Medulla oblongata (tissue), 1 donor: ENCODE results near the gene COMMD7.
A peak's percentile ranks its signal among the peaks of the same experiment; 100 is the strongest.
"Not testable (repeated sequence)": the region's sequence is repeated elsewhere in the genome, so short reads cannot be mapped to it uniquely, and the experiment has no call there.

Experiments
- DNase-seq: peaks from one replicate; pipeline ENCODE4 v3.0.0-alpha.2; 2015; ENCODE audit errors: extremely low spot score

COMMD7 gene

GRCh38 chr20:32765230-32765875, 22.1 kb upstream of the COMMD7 start:
- not testable (repeated sequence) for DNase-seq

DNA sequence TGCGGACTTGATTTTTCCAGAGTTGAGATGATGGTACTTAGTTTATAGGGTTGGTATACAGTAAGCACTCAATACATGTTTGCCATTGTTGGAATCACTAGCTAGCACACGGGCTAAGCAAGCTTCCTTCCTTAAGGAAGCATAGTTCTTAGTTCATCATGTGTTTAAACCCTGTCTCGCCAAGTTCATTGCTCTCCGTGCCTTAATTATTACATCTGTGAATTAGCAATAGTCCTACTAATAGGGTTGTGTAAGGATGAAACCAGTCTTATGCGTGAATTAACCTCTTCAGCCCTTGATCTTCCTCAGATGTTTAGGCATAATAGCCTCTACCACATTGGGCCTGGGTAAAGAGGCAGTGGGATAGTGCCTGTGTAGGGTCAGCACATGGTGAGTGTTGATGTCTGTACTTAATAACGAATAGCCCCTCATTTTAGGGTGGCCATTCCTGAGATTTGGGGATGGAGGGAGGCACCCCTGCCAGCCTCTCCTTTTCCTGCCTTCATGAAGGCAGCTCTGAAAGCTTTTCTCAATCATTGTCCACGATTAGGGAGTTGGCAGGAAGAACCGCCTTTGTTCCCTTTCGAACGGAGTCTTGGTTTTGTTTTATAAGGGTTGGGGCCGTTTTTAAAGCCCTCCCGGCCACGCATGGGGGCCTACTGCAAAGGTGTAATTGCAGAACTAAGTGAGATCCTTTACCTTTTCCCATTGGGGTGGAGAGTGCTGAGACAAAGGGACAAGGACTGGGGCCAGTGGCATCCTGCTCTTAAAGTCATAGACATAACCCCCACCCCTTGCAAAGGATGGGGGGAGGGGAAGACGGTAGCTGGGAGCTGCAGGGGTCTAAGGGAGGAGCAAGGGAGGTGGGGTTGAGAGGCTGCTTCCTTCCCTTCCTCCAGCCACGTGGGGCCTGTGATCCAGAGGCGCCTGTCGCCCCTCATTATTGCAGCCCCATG, 21.0 kb upstream of the COMMD7 start:
- DNase-seq = no peak

GRCh38 chr20:32763202-32764004, 20.1 kb upstream of the COMMD7 start:
- DNase-seq = no peak

DNA sequence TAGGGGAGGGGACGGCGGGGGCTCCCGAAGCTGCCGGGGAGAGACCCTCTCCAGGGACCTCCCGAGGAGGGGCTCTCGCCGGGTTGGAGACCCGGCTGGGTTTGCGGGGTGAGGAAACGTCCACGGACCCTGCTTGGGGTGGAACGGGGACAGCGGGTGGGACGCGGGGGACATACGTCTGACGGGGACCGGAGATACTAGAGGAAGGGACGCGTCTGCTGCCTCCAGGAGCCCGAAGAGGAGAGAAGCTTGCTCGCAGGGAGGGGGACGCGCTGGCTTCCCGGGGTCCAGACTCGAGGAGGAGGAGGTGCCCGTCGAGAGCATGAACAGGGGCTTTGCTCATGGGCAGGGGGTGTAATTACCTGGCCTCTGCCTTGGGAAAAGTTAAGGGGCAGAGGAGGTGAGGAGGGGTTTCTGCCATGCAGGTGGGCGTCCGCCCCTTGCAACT, 19.5 kb upstream of the COMMD7 start:
- DNase-seq = no peak

DNA sequence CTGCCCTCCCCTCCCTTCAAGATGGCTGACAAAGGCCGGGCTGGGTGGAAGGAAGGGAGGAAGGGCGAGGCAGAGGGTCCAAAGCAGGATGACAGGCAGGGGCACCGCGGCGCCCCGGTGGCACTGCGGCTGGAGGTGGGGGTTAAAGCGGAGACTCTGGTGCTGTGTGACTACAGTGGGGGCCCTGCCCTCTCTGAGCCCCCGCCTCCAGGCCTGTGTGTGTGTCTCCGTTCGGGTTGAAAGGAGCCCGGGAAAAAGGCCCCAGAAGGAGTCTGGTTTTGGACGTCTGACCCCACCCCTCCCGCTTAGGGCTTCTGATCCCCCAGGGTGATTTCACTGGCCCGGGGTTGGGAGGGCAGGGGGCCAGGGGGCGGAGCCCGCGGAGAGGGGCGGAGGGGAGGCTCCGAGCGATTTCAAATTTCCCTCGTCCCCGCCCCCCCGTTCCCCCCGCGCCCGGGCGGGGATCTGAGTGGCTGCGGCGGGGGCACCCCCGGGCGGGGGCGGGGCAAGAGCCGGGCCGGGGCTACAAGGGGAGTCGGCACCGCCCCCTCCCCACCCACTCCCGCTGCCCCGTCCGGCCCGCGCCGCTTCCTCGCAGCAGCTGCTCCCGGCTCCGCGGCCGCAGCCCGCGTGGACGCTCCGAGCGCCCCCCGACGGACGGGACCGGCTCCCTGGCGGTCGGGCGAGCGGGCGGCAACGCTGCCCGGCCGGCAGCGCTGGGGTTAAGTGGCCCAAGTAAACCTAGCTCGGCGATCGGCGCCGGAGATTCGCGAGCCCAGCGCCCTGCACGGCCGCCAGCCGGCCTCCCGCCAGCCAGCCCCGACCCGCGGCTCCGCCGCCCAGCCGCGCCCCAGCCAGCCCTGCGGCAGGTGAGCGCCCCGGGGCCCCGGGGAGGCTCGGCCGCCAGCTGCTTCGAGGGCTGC, 18.8 kb upstream of the COMMD7 start, which contains the start of gene DNMT3B:
Gene DNMT3B (plus strand): TSS at position 555 of the 923 bp plus-strand sequence. CDS start 17,939 bp downstream, outside the sequence.
- peak; percentile 69 for DNase-seq

DNA sequence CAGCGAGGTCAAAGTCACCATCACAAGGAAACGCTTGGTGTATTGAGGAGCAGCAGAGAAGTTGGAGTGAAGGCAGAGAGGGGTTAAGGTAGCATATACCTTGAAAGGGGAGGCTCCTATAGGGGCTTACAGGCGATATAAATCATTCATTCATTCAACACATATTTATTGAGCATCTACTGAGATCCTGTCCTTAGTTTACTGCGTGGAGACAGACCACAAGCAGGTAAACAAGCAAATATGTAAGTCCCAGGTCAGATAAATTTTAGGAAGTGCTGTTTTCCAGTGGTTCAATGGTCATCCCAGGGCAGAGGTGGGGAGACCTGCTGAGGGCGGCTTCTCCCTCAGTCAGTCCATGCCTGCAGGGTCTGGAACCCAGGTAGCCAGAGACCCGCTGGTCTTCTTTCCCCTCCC, 18.2 kb upstream of the COMMD7 start:
- no peak for DNase-seq

GRCh38 chr20:32756156-32756555, 12.9 kb upstream of the COMMD7 start:
- no peak for DNase-seq

- DNase-seq = no peak
Observed at GRCh38 chr20:32753731-32754130, 10.5 kb upstream of the COMMD7 start.

DNA sequence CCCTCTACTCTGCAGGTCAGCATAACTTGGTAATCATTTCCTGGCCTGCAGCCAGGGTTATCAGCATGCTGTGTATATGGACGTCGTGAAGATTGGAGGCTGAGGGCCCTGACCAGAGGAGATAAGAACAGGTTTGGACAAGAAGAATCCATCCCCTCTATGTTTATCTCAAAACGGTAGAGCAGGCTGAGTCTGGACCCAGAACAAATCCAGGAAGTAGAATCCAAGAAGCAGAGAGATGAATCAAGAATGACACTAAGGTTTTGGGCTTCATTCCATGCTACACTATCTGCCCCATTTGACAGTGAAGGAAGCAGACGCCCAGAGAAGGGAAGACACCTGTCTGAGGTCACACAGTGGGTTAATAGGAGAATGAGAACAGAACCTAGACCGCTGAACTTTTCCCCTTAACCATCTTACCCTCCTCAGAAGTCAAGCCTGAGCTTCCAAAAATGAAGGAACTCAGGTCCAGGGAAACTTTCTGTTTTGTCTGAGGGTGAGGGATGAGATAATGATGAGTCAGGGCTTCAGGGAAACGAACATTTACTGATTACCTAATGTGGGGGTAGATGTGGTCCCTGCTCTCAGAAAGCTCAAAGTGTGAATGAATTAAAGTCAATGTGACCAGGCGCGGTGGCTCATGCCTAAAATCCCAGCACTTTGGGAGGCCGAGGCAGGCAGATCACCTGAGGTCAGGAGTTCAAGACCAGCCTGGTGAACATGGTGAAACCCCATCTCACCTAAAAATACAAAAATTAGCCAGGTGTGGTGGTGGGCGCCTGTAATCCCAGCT, 9.4 kb upstream of the COMMD7 start:
- no peak for DNase-seq

- no peak for DNase-seq
Observed at GRCh38 chr20:32751702-32752457, 8.6 kb upstream of the COMMD7 start.

- DNase-seq = no peak
Observed at GRCh38 chr20:32751293-32751692, 8.0 kb upstream of the COMMD7 start.

GRCh38 chr20:32749914-32750637, 6.8 kb upstream of the COMMD7 start:
- DNase-seq = no peak

DNA sequence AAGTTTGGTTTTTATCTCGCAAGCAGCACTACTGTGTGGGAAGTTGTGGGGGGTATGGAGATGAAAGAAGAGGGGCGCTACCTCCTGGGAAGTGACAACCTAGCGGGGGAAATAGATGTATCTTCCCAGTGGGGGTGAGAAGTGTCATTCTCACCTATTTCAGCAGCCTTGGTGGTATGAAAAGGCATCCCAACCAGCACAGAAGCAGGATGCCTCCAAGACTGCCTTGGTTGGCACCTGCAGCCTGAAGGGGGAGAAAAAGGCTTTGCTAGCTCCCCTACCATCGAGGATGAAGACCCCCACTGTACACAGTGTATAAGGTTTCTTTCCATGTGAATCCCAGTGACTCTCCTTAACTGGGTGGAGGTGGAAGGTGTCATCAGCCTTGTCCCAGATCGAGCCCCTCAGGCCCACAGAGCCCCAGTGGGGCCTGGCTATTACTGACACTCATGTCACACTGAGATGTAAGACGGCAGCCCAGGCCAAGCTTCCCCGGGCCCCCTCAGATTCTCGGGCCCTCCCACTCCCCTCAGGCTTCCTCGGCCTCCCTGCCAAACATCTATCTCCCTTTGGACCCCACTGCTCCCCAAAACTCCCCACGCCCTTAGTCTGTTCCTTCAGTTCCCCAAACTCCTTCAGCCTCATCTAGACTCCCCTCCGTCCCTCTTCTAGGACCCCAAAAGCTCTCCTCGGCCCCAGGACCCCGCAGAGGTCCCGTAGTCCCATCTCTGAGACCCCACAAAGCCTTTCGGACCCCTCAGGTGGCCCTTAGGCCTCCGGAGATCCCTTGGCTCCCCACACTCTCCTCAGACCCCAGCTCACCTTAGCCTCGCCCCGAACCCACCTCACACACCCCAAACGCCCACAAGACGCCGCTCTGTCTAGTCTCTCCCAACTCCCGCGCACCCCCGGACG, 688 bp downstream of the COMMD7 start:
- peak; percentile 7 for DNase-seq

DNA sequence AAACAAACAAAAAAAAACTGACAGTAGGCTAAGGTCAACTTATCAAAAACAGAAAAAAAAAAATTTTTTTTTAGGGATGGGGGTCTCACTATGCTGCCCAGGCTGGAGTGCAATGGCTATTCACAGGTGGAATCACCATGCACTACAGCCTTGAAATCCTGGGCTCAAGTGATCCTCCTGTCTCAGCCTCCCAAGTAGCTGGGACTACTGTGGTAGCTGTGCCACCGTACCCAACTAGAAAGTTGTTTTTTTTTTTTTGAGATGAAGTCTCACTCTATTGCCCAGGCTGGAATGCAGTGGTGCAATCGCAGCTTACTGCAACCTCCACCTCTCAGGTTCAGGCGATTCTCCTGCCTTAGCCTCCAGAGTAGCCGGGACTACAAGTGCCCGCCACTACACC, 2.1 kb downstream of the COMMD7 start:
- no peak for DNase-seq

DNA sequence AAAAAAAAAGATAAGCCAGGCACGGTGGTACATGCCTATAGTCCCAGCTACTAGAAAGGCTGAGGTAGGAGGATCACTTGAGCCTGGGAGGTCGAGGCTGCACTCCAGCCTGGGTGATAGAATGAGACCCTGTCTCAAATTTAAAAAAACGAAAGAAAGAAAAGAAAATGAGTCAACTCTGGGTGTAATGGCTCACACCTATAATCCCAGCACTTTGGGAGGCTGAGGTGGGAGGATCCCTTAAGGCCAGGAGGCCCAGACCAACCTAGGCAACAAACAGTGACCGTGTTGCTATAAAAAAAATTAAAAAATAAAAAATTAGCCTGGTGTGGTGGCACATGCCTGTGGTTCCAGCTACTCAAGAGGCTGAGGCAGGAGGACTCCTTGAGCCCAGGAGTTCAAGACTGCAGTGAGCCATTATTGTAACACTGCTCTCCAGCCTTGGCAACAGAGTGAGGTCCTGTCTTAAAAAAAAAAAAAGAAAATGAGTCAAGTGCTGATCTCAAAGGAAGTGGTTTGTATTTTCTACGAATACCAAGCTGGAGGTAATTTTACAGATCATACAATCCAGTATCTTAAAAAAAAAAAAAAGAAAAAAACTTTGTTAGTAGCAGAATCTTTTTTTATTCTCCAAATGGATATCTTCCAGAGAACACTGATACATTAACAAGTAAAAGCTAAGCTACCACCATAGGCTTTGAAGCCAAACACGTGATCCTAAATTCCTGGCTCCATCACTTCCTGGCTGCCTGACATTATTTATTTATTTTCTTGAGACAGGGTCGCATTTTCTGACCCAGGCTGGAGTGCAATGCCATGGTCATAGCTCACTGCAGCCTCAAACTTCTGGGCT, 5.7 kb downstream of the COMMD7 start:
- no peak for DNase-seq

GRCh38 chr20:32731882-32732266, 11.4 kb downstream of the COMMD7 start:
- no peak for DNase-seq

DNA sequence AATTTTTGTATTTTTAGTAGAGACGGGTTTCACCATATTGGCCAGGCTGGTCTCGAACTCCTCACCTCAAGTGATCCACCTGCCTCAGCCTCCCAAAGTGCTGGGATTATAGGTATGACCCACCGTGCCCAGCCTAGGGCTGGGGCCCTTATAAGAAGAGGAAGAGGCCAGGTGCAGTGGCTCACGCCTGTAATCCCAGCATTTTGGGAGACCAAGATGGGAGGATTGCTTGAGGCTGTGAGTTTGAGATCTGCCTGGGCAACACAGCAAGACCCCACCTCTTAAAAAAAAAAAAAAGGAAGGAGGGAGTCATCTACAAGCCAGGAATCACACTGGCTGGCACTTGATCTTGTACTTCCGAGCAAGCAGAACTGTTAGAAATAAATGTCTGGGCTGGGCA, 13.9 kb downstream of the COMMD7 start:
- DNase-seq = not testable (repeated sequence)
